K562 (cell line): ENCODE measurements around the gene EEF1B2. TPM values are rescaled to one million over a fixed set of nuclear protein-coding genes. Genes with fewer than 3 reads are reported as not detected.

Experiments used
- ATAC-seq: fragments of 200-7000 bp; cut with Tn5 transposase; 3 replicates; pipeline ENCODE4 v1.9.1; 2020; ENCODE audit warnings: moderate library complexity
- BruUV-seq: library from RNA; stranded (reverse); fragments of 400-500 nt; replicated peaks from 2 replicates; lab custom pipeline; 2021; lab: Mats Ljungman, UMichigan
- CTCF ChIA-PET: fragments of 300-600 bp; formaldehyde crosslinking; extraction: SDS; loops from one replicate; lab custom pipeline; 2021; ENCODE audit warnings: low intra/inter-chr PET ratio; lab: Yijun Ruan, JAX
- POLR2A ChIA-PET: fragments of 300-600, 350-650 bp; sonication (Branson Sonifier 250); formaldehyde crosslinking; extraction: SDS; loops from one replicate; lab custom pipeline; 2021; ENCODE audit warnings: antibody characterized with exemption, inconsistent platforms; lab: Yijun Ruan, JAX
- DNase-seq, 4 experiments: peaks; one replicate each; pipeline versions ENCODE4 v3.0.0 to v3.0.0-alpha.2; 2011 to 2018; ENCODE audit warnings: low spot score in 3 of 4, mixed read lengths in 3 of 4; ENCODE audit errors: extremely low read depth in 1 of 4
- FAIRE-seq: peaks from 2 replicates; lab custom pipeline; 2011; peaks lifted over from hg19 to GRCh38; lab: Jason Lieb, UNC
- H2AFZ ChIP-seq: 2 replicates; pipeline ENCODE4 v1.6.0; 2011; ENCODE audit warnings: low read depth, low read length, control low read depth, inconsistent platforms
- H3K27ac ChIP-seq: fragments of 200-600 bp; 3 replicates; pipeline ENCODE4 v1.8.0; 2011; ENCODE audit warnings: low read depth, mild to moderate bottlenecking, control low read depth, inconsistent platforms, low read length, moderate library complexity, mixed read lengths; ENCODE audit errors: extremely low read depth
- H3K27me3 ChIP-seq, 2 experiments: fragments of 300-600 bp in 1 of 2; 2 replicates in 1 of 2; 3 replicates in 1 of 2; pipeline versions ENCODE4 v1.6.0 to v1.8.0; 2011; ENCODE audit warnings: inconsistent platforms in 2 of 2, low read length in 2 of 2, mild to moderate bottlenecking in 1 of 2, mixed read lengths in 1 of 2, moderate library complexity in 1 of 2; ENCODE audit not compliant: control insufficient read depth in 2 of 2, insufficient read depth in 2 of 2
- H3K36me3 ChIP-seq: fragments of 300-600 bp; 3 replicates; pipeline ENCODE4 v1.8.0; 2011; ENCODE audit warnings: mild to moderate bottlenecking, low read length, inconsistent platforms; ENCODE audit not compliant: control insufficient read depth, insufficient read depth
- H3K4me1 ChIP-seq, 2 experiments: fragments of 200-600 bp in 1 of 2; replicated peaks in 1 of 2; 2 replicates in 1 of 2; 3 replicates in 1 of 2; pipeline versions ENCODE4 v1.5.1 to v1.8.0; 2011; ENCODE audit warnings: inconsistent platforms in 2 of 2, low read length in 2 of 2, mild to moderate bottlenecking in 1 of 2, mixed read lengths in 1 of 2, moderate library complexity in 1 of 2; ENCODE audit not compliant: control insufficient read depth in 2 of 2, insufficient read depth in 2 of 2
- H3K4me2 ChIP-seq: 2 replicates; pipeline ENCODE4 v1.6.1; 2011; ENCODE audit warnings: low read length, control low read depth, inconsistent platforms, mixed read lengths; ENCODE audit not compliant: insufficient read depth
- H3K4me3 ChIP-seq: fragments of 200-600 bp; sonication (generic), shearing (Covaris generic); 2 replicates; pipeline ENCODE4 v1.5.1; 2016; ENCODE audit warnings: control low read depth, inconsistent platforms
- H3K79me2 ChIP-seq: fragments of 200-600 bp; 3 replicates; pipeline ENCODE4 v1.8.0; 2011; ENCODE audit warnings: low read length, inconsistent platforms; ENCODE audit not compliant: control insufficient read depth, insufficient read depth
- H3K9ac ChIP-seq, 2 experiments: 2 replicates each; pipeline versions ENCODE4 v1.6.0 to v1.6.1; 2011; ENCODE audit warnings: low read depth in 2 of 2, low read length in 2 of 2, control low read depth in 1 of 2, inconsistent platforms in 1 of 2, mild to moderate bottlenecking in 1 of 2, mixed read lengths in 1 of 2; ENCODE audit not compliant: insufficient read depth in 1 of 2
- H3K9me1 ChIP-seq: one replicate; pipeline ENCODE4 v1.6.0; 2011; ENCODE audit warnings: inconsistent platforms, mild to moderate bottlenecking, low read length, moderate library complexity; ENCODE audit not compliant: control insufficient read depth, insufficient read depth
- H3K9me3 ChIP-seq: replicated peaks from 2 replicates; pipeline ENCODE4 v1.5.1; 2011; ENCODE audit warnings: low read depth, low read length, inconsistent platforms; ENCODE audit not compliant: control insufficient read depth, insufficient read depth
- H4K20me1 ChIP-seq: replicated peaks from 2 replicates; pipeline ENCODE4 v1.6.1; 2011; ENCODE audit warnings: low read length, inconsistent platforms, mixed read lengths; ENCODE audit not compliant: control insufficient read depth, insufficient read depth
- BHLHE40 ChIP-seq: IDR thresholded peaks from 2 replicates; pipeline ENCODE4 v1.6.1; 2011; ENCODE audit warnings: low read length, improper control_type of control experiment
- BRD9 ChIP-seq: fragments of 450-650 bp; IDR thresholded peaks from 2 replicates; pipeline ENCODE4 v1.6.1; 2018; ENCODE audit warnings: low read depth; ENCODE audit not compliant: partially characterized antibody
- NR1H2 ChIP-seq: sonication (generic); formaldehyde crosslinking; IDR thresholded peaks from 2 replicates; pipeline ENCODE4 v1.4.0; 2020; ENCODE audit warnings: mild to moderate bottlenecking, missing genetic modification reagents
- RBFOX2 ChIP-seq: fragments of 200-400 bp; formaldehyde crosslinking; IDR thresholded peaks from 2 replicates; pipeline ENCODE4 v1.6.1; 2017; ENCODE audit warnings: low read depth, mild to moderate bottlenecking, low read length, moderate library complexity
- RBM34 ChIP-seq: fragments of 200-400 bp; formaldehyde crosslinking; IDR thresholded peaks from 2 replicates; pipeline ENCODE4 v1.6.1; 2018; ENCODE audit warnings: low read length, borderline replicate concordance; ENCODE audit not compliant: insufficient read depth
- ZFP91 ChIP-seq: sonication (generic); formaldehyde crosslinking; IDR thresholded peaks from 2 replicates; pipeline ENCODE4 v1.8.0; 2022; ENCODE audit warnings: mild to moderate bottlenecking, missing genetic modification reagents
- WGBS: fragments of 100-300 bp; shearing (Covaris generic); methylation state at CpG from one replicate; pipeline ENCODE4 v1.1.6; 2016; ENCODE audit warnings: low coverage, mixed read lengths; ENCODE audit not compliant: insufficient coverage; ENCODE audit errors: missing lambda C conversion rate; 5-methylcytosine and 5-hydroxymethylcytosine counted together
- in situ Hi-C: fragments of 300-500 bp; cut with MboI; formaldehyde crosslinking; loops from 4 replicates; pipeline ENCODE4 v1.15.0; 2018; ENCODE audit warnings: inconsistent platforms, mixed read lengths
- intact Hi-C: fragments of 100-400 bp; cut with micrococcal nuclease; formaldehyde crosslinking; loops from 2 replicates; pipeline ENCODE4 v1.14.2; 2022
- polyA plus RNA-seq, 8 experiments: library from polyadenylated mRNA; depleted of rRNA in 4 of 8; stranded (reverse) in 5 of 8; unstranded in 3 of 8; fragments of >200 nt; fragmentation: Nextera tagmentation in 2 of 8; fragmentation: Illumina TruSeq in 1 of 8; extraction: Ambion mirVana in 2 of 8; extraction: Trizol in 1 of 8; gene quantifications; 2 replicates each; pipeline versions ENCODE4 v1.2.1 to v1.2.3, GENCODE V29; 2011 to 2014; ENCODE audit warnings: inconsistent platforms in 1 of 8, missing spikeins in 1 of 8
- total RNA-seq, 7 experiments: library from RNA; depleted of rRNA in 6 of 7; stranded (reverse); fragments of >200 nt in 6 of 7; fragmentation: Illumina TruSeq in 2 of 7; extraction: Trizol in 2 of 7; gene quantifications; 2 replicates each; pipeline versions ENCODE4 v1.2.1 to v1.2.3, GENCODE V29; 2011 to 2021; ENCODE audit warnings: low replicate concordance in 1 of 7

EEF1B2 gene
- total and polyA plus RNA-seq, 9 of the 15 experiments (the other 6 are each of a cell fraction or from before 2014, with no cell fraction given): 522 to 1,148 (median 893) TPM

DNA sequence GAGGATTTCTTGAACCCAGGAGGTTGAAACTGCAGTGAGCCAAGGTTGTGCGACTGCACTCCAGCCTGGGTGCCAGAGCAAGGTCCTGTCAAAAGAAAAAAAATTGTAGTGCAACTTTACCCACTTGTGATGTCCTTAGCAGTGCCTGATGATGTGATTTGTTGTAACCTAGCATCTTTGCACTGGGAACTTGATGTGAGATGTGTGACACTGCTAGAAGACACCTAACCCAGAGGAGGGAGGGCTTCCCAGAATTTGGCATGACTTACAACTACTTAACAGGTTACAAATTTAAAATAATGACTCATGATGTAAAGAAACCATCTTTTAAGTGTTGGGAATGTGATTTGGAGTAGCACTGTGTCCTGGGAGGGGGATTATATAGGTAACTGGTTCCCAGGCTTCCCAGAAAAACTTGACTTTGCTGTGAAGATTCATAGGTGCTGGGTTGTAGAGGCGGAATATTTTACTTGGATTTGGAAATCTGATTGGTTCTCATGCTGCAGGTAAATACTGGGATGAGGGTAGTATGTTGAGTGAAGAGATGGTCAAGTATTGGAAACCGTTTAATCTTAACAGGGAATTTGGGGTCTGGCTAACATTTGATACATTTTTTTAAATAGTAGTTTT lies 3.7 kb downstream of the EEF1B2 start:
- H4K20me1 ChIP-seq: no peaks in the 10 kb centered on the region
- BruUV-seq: no TSS peak
- ChIA-PET CTCF (interaction anchor here (0.6 kb wide), 1 partner anchor 28 kb away, joined by 3 read pairs; no protein-coding TSS in a partner anchor), POLR2A (interaction anchor here (0.6 kb wide), 1 partner anchor 20 kb away, joined by 3 read pairs; no protein-coding TSS in a partner anchor)
- in situ Hi-C loops (no loop called here), intact Hi-C loops (loop anchor here (5.0 kb wide), 1 partner anchor 99 kb away; no protein-coding TSS in a partner anchor)
- FAIRE-seq: no peak
- H3K4me1 ChIP-seq: peaks cover 5 to 7% of the 10 kb centered on the region in 2 experiments; a peak in 4 of 5 replicates
- no peaks in the 10 kb centered on the region; the same call in 1 of the 2 replicates for H3K9me3 ChIP-seq
- H3K9ac ChIP-seq: no peak overlapping the region
- ATAC-seq: no peak
- H2AFZ ChIP-seq: no peak overlapping the region
- peaks cover 43% of the 10 kb centered on the region for H3K36me3 ChIP-seq
- no peak overlapping the region for H3K4me2 ChIP-seq
- peak in 1 of 4 experiments; percentile 8 for DNase-seq
- H3K9me1 ChIP-seq: no peaks in the 10 kb centered on the region
- H3K27ac ChIP-seq: no peak overlapping the region
- no peaks in the 10 kb centered on the region for H3K27me3 ChIP-seq
- 100% methylated on average over 3 of the region's 3 CpGs for WGBS
- TF ChIP-seq ZFP91 (CRISPR knock-in tag): no peak
- TF ChIP-seq RBM34: no peak
- no peak for TF ChIP-seq NR1H2 (CRISPR knock-in tag)
- TF ChIP-seq BRD9: no peak
- no peak for TF ChIP-seq BHLHE40
- TF ChIP-seq RBFOX2: peak; percentile 11; the same call in 1 of the 2 replicates
- H3K4me3 ChIP-seq: no peak overlapping the region
- H3K79me2 ChIP-seq: peaks cover 42% of the 10 kb centered on the region
